ENCODE results near the gene RD3L. TPM values are rescaled to one million over a fixed set of nuclear protein-coding genes. Genes with fewer than 3 reads are reported as not detected.
"Not testable (repeated sequence)": the region's sequence is repeated elsewhere in the genome, so short reads cannot be mapped to it uniquely, and the experiment has no call there.

The RD3L gene
- total RNA-seq, 3 donors from 2014 or later, result not detected

DNA sequence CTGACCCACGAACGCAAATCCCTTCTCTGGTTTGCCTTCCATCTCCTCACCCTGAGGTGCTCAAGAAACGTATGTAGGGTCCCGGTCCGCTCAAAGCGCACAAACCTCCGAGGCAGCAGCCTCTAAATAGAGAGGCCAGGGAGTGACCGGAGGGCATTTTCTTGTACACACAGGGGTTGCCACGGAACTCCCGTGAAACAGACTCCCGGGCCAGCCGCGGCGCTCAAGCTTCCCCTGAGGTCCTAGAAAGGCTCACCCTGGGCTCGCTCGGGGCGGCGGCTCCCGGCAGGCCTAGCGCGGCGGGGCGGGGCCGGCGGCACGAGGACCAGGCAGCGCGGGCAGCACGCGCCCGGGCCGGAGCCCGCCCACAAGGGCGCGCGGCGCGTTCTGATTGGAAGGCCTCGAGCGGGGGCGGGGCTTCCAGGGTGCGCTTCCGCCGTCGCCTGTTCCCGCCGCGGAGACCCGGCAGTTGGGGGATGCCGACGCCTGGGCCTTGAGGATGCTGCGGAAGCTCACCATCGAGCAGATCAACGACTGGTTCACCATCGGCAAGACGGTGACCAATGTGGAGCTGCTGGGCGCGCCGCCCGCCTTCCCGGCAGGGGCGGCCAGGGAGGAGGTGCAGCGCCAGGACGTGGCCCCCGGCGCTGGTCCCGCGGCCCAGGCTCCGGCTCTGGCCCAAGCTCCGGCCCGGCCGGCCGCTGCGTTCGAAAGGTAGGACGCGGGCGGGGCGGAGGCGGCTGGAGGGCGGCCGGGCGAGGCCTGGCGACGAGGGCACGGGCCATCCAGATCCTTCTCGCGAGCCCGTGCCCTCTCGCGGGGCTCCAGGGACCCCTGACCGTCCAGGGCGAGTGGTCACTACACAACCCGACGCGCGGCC lies 14.1 kb downstream of the RD3L start, which contains the start of gene TDRD9:
Gene TDRD9 (plus strand): TSS at position 446 of the 880 bp plus-strand sequence. CDS start 54 bp downstream, at position 500.
- DNase-seq (no peak), ATAC-seq (no peak)
- Histone ChIP-seq H3K9me3 (no peaks in the 10 kb centered on the region), H3K4me3 (no peak within 1 kb of the TSS), H3K4me1 (ENCODE audit: low read depth) (no peaks in the 10 kb centered on the region), H3K36me3 (ENCODE audit: low read depth) (no peaks in the 10 kb centered on the region)
- intact Hi-C loops (cut with DNase I, micrococcal nuclease), result no loop called here
- TF ChIP-seq, protein P1, sequence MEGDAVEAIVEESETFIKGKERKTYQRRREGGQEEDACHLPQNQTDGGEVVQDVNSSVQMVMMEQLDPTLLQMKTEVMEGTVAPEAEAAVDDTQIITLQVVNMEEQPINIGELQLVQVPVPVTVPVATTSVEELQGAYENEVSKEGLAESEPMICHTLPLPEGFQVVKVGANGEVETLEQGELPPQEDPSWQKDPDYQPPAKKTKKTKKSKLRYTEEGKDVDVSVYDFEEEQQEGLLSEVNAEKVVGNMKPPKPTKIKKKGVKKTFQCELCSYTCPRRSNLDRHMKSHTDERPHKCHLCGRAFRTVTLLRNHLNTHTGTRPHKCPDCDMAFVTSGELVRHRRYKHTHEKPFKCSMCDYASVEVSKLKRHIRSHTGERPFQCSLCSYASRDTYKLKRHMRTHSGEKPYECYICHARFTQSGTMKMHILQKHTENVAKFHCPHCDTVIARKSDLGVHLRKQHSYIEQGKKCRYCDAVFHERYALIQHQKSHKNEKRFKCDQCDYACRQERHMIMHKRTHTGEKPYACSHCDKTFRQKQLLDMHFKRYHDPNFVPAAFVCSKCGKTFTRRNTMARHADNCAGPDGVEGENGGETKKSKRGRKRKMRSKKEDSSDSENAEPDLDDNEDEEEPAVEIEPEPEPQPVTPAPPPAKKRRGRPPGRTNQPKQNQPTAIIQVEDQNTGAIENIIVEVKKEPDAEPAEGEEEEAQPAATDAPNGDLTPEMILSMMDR (IDR thresholded peaks at IDR 0.05), result no peak

DNA sequence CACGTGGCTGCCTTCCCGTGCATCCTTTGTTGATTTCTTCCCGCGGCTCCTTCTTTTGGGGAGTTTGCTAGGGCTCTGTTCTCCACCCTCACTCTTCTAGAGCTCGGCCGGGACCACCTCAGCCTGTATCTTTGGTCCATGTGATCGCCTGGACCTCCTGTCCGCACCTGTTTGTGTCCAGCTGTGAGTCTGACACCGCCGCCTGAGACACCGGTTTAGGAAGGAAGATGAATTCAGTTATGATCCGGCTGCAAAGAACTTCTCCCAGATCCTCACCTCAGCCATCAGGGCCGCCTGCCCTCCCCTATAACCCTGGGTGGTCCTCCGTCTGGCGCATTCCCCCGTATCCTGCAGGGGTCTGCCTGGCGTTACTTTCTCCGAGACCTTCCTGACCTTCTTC lies 14.8 kb downstream of the RD3L start:
- H3K9me3 ChIP-seq, result no peaks in the 10 kb centered on the region
- H3K36me3 ChIP-seq (ENCODE audit: low read depth), result no peaks in the 10 kb centered on the region
- no peak overlapping the region for H3K4me3 ChIP-seq
- intact Hi-C loops (cut with DNase I, micrococcal nuclease), result no loop called here
- no peak for ATAC-seq
- DNase-seq, result no peak
- no peaks in the 10 kb centered on the region for H3K4me1 ChIP-seq (ENCODE audit: low read depth)
- TF ChIP-seq, protein P1 (IDR thresholded peaks at IDR 0.05), result no peak

DNA sequence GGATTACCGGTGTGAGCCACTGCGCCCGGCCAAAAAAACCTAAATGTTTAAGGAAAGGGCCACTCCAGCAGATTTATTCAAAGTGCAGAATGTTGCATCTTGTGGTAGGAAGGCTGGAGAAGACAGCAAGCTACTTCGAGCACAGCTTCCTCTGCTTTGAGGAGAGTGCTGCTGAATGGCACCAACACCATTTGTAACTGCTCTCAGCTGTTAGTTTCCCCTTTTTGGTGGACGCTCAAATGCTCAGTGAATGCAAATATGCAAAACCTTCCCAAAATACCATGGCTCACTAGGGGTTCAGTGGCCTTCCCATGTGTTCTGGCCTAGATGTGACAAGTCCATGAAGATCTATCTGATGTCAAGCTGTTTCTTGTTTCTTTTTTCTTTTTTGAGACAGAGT lies 17.0 kb downstream of the RD3L start:
- TF ChIP-seq, protein P1 (IDR thresholded peaks at IDR 0.05), result no peak
- no peak overlapping the region for H3K4me3 ChIP-seq
- no peaks in the 10 kb centered on the region for H3K9me3 ChIP-seq
- peaks cover 3% of the 10 kb centered on the region for H3K4me1 ChIP-seq (ENCODE audit: low read depth)
- intact Hi-C loops (cut with DNase I, micrococcal nuclease), result no loop called here
- no peak for DNase-seq
- no peaks in the 10 kb centered on the region for H3K36me3 ChIP-seq (ENCODE audit: low read depth)
- no peak for ATAC-seq

DNA sequence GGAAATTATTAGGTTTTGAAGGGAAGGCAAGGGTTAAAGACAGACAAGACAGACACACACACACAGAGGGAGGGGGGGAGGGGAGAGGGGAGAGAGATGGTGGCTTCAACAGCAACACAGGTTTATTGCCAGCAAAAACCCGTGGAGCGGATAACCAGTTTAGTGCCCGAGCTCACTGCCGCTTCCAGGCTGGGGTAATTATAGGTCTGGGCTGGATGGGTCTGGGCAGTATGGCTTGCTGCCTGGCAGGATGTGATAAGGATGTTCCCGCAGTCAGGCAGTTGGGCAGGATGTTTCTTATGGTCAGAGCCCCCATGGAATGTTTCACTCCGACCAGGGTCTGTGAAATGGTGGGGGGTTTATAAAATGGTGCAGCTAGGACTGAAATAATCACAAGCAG lies 18.5 kb downstream of the RD3L start:
- no peaks in the 10 kb centered on the region for H3K9me3 ChIP-seq
- DNase-seq (no peak), ATAC-seq (no peak)
- H3K4me1 ChIP-seq (ENCODE audit: low read depth), result peaks cover 10% of the 10 kb centered on the region
- intact Hi-C loops (cut with DNase I, micrococcal nuclease), result no loop called here
- TF ChIP-seq, protein P1 (IDR thresholded peaks at IDR 0.05), result no peak
- no peaks in the 10 kb centered on the region for H3K36me3 ChIP-seq (ENCODE audit: low read depth)
- H3K4me3 ChIP-seq, result no peak overlapping the region

DNA sequence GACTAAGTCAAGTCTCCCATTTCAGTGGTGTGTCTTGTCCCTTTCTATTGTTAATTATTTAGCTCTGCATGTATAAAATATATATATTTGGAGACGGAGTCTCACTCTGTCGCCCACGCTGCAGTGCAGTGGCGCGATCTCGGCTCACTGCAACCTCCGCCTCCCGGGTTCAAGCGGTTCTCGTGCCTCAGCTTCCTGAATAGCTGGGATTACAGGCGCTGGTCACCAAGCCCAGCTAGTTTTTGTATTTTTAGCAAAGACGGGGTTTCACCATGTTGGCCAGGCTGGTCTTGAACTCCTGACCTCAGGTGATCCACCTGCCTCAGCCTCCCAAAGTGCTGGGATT lies 20.5 kb downstream of the RD3L start:
- H3K4me1 ChIP-seq (ENCODE audit: low read depth); DNase-seq; H3K4me3 ChIP-seq; H3K9me3 ChIP-seq; intact Hi-C loops (cut with DNase I, micrococcal nuclease); ATAC-seq; H3K36me3 ChIP-seq (ENCODE audit: low read depth): not testable (repeated sequence)

DNA sequence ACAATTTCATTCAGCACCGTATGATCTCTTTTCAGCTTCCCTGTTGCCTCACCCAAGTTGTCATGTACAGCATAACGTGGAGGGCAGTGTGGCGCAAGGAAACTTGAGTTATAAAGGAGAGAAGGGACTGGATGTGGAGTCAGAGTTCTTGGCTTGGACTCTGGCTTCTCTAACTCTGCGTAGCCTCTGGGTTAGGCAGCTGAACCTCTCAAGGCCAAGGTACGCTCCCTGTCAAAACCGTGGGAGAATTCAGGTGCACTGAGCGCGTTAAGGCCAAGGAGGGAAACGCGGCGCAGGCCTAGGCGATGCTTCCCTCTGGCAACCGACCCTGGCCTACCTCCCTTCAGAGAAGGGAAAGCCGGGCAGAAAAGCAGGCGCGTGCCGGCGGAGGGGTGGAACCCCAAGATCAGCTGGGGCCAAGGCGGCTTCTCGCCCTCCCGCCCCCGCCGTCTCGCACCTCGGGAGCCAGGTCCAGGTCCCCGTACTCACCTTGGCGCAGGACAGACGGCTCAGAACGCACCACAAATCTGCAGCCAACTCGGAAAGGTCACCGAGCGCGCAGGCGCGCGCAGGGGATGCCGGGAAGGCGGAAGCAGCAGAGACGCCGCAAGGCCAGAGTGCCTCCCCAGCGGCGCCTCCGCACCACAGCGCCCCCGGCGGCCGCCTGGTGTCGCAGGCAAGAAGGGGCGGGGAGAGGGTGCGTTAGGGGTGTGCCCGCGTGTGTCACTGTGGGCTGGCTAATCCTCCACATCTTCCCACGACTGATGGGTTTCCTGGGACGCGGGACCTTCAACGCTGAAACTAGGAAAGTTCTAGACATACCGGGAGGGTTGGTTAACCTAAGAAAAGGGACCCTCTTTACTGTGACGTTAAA lies 21.1 kb downstream of the RD3L start:
- Histone ChIP-seq H3K36me3 (ENCODE audit: low read depth) (no peaks in the 10 kb centered on the region), H3K9me3 (no peaks in the 10 kb centered on the region), H3K4me1 (ENCODE audit: low read depth) (peaks cover 10% of the 10 kb centered on the region), H3K4me3 (peak overlapping the region; percentile 79)
- TF ChIP-seq, protein P1 (IDR thresholded peaks at IDR 0.05), result peak; percentile 99
- peak; percentile 99 for ATAC-seq
- peak; percentile 92 to 97 (median 95) for DNase-seq
- intact Hi-C loops (cut with DNase I, micrococcal nuclease), result no loop called here

All from mucosa of descending colon (tissue), 3 donors.